WERI-Rb-1 (cell line): ENCODE results near the gene SNX9.

Source experiments
- DNase-seq: peaks from one replicate; pipeline ENCODE4 v3.0.0-alpha.2; 2020
- H3K27ac ChIP-seq: fragments of 250-450 bp; sonication (Bioruptor Pico); 2 replicates; pipeline ENCODE4 v1.5.1; 2020; ENCODE audit warnings: mild to moderate bottlenecking, moderate library complexity
- H3K27me3 ChIP-seq: fragments of 250-450 bp; sonication (Bioruptor Pico); 2 replicates; pipeline ENCODE4 v1.5.1; 2021; ENCODE audit warnings: mild to moderate bottlenecking, low read depth, moderate library complexity; ENCODE audit not compliant: insufficient read depth, severe bottlenecking
- H3K36me3 ChIP-seq: fragments of 250-450 bp; sonication (Bioruptor Pico); 2 replicates; pipeline ENCODE4 v1.5.1; 2020; ENCODE audit warnings: mild to moderate bottlenecking, moderate library complexity
- H3K4me3 ChIP-seq: 2 replicates; pipeline ENCODE4 v1.5.1; 2011; ENCODE audit warnings: low read depth, mild to moderate bottlenecking, control low read depth, low read length
- H3K9me3 ChIP-seq: fragments of 250-450 bp; sonication (Bioruptor Pico); 2 replicates; pipeline ENCODE4 v1.5.1; 2021; ENCODE audit warnings: mild to moderate bottlenecking, moderate library complexity; ENCODE audit not compliant: severe bottlenecking
- CTCF ChIP-seq: IDR thresholded peaks from 2 replicates; pipeline ENCODE4 v1.5.1; 2011; ENCODE audit warnings: low read depth, mild to moderate bottlenecking, control low read depth, inconsistent platforms, low read length

Gene SNX9

GRCh38 chr6:157927011-157927410, 104.0 kb downstream of the SNX9 start:
- DNase-seq: no peak

GRCh38 chr6:157928428-157928827, 105.4 kb downstream of the SNX9 start:
- Histone ChIP-seq H3K36me3 (peaks cover 74% of the 10 kb centered on the region), H3K27me3 (no peaks in the 10 kb centered on the region)

More at GRCh38 chr6:157927011-157927410, 104.0 kb downstream of the SNX9 start:
- Histone ChIP-seq H3K27ac (no peak overlapping the region), H3K36me3 (peaks cover 73% of the 10 kb centered on the region), H3K27me3 (no peaks in the 10 kb centered on the region), H3K9me3 (no peaks in the 10 kb centered on the region), H3K4me3 (no peak overlapping the region)
- no peak for TF ChIP-seq CTCF

GRCh38 chr6:157929076-157929475, 106.0 kb downstream of the SNX9 start:
- H3K36me3 ChIP-seq: peaks cover 76% of the 10 kb centered on the region
- H3K9me3 ChIP-seq: no peaks in the 10 kb centered on the region
- no peak for DNase-seq
- H3K27ac ChIP-seq: no peak overlapping the region
- H3K27me3 ChIP-seq: no peaks in the 10 kb centered on the region
- TF ChIP-seq CTCF: no peak
- H3K4me3 ChIP-seq: no peak overlapping the region

More at GRCh38 chr6:157928428-157928827, 105.4 kb downstream of the SNX9 start:
- no peak for TF ChIP-seq CTCF
- no peak for DNase-seq
- Histone ChIP-seq H3K9me3 (no peaks in the 10 kb centered on the region), H3K27ac (no peak overlapping the region), H3K4me3 (no peak overlapping the region)

- no peak overlapping the region for H3K4me3 ChIP-seq
- no peak for DNase-seq
These were observed 106.8 kb downstream of the SNX9 start for GRCh38 chr6:157929765-157930319.

GRCh38 chr6:157935786-157936185, 112.7 kb downstream of the SNX9 start:
- H3K4me3 ChIP-seq: no peak overlapping the region
- DNase-seq: no peak
- TF ChIP-seq CTCF: no peak
- peaks cover 82% of the 10 kb centered on the region for H3K36me3 ChIP-seq
- H3K9me3 ChIP-seq: no peaks in the 10 kb centered on the region
- no peak overlapping the region for H3K27ac ChIP-seq
- H3K27me3 ChIP-seq: no peaks in the 10 kb centered on the region

More at GRCh38 chr6:157929765-157930319, 106.8 kb downstream of the SNX9 start:
- Histone ChIP-seq H3K9me3 (no peaks in the 10 kb centered on the region), H3K27ac (no peak overlapping the region), H3K36me3 (peaks cover 75% of the 10 kb centered on the region), H3K27me3 (no peaks in the 10 kb centered on the region)
- no peak for TF ChIP-seq CTCF

- peaks cover 82% of the 10 kb centered on the region for H3K36me3 ChIP-seq
- DNase-seq: no peak
- no peaks in the 10 kb centered on the region for H3K9me3 ChIP-seq
- H3K4me3 ChIP-seq: no peak overlapping the region
- TF ChIP-seq CTCF: no peak
- no peaks in the 10 kb centered on the region for H3K27me3 ChIP-seq
- H3K27ac ChIP-seq: no peak overlapping the region
These were observed 114.3 kb downstream of the SNX9 start for GRCh38 chr6:157937318-157937717.
